GM19099 (cell line): ENCODE results near the gene IGF2R.
A peak's percentile ranks its signal among the peaks of the same experiment; 100 is the strongest.

Source experiments
- POLR2A ChIP-seq: IDR thresholded peaks from 3 replicates; pipeline ENCODE4 v1.6.1; 2011; ENCODE audit warnings: low read depth; ENCODE audit not compliant: insufficient read length; ENCODE audit errors: extremely low read depth

The IGF2R gene

DNA sequence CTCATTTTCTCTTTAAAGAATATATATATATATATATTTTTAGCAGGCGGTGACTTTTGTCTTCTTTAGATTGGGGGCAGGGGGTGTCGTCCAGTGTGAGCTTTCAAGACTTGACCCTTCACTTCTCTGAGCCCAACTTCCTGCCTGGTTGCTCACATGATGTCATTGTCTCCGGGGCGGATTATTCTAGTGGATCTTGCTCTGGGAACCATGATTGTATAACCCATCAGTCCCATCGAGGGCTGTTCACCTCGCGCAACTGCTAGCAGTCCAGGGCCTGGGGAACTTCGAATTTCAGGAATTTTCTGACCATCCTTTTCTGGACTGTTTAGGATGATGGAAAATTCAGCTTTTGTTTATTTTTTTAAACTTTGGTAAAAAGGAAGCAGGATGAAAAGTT, 1.0 kb downstream of the IGF2R start:
- no peak for TF ChIP-seq POLR2A

DNA sequence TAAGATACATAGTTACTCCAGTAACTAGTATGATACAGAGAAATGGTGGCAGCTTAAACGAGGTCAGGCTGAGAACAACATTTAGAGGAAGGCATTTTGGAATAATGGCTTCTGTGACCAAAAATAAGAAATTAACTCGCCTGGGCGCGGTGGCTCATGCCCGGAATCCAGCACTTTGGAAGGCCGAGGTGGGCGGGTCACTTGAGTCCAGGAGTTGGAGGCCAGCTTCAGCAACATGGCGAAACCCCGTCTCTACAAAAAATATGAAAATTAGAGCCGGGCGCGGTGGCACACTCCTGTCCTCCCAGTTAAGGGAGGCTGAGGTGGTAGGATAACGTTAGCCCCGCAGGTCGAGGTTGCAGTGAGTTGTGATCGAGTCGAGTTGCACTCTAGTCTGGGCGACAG, 1.8 kb downstream of the IGF2R start:
- no peak for TF ChIP-seq POLR2A

DNA sequence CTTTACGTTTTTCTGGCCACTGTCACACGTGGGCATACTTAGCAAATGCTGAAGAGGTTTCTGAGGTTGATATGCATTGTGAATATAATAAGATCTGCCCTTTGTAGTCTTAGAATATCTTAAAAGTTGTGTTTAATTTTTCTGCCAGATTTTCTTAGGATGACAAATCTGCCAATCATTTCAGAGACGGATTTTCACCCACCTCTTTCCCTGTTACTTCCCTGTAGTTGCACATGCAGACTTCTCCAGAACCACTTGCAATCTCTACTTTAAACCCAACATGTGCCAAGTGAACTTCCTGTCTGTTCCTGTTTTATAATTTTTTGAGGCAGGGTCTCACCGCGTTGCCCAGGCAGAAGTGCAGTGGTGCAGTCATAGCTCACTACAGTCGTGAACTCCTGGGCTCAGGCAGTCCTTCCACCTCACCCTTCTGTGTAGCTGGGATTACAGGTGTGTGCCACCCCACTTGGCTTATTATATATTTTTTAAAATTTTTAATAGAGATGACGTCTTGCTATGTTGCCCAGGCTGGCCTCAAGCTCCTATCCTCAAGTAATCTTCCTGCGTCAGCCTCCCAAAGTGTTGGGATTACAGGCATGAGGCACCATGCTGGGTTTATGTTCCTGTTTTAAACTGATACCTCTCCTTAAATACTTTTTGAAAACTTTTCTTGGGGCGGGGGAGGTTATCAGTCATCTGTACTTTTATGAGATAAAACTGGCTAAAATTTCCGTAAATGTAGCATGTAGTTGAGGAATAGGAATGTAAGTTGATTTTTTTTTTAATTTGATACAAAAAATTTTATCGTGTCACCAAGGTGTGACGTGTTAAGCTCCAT, 2.7 kb downstream of the IGF2R start:
- TF ChIP-seq POLR2A, result no peak

DNA sequence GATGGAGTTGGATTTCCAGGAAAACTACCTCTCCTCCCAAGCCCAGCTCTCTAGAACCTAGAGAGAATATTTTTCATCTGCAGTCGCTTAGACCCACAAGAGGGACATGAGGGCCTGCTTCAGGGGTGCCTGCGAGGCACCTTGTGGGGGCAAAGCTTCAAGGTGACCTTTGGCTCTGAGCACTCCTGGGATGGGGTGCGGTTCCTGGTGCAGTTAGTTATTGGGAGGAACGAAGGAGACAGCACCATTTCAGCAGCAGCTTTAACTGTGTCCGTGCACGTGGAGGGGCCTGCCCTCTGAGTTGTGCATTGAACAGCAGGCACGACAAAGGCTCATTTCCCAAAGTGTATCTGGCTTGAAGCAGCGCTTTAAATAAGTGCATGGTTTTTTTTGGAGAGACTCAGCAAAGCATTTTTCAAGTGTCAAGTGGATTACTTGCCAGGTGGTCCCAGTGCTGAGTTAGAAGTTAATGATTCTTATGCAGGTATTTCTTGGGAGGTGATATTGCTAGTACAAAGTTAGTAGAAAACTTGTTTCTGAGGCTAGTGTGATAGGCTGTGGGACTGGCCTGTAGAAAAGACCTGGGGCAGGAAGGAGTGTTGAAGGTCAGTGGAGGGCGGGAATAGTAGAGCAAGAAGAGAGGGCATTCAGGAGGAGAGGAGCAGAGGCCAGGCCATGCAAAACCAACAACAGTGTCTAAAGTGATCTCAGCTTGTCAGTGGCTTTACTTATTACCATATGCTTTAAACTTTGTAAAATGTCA, 3.8 kb downstream of the IGF2R start:
- TF ChIP-seq POLR2A, result no peak

DNA sequence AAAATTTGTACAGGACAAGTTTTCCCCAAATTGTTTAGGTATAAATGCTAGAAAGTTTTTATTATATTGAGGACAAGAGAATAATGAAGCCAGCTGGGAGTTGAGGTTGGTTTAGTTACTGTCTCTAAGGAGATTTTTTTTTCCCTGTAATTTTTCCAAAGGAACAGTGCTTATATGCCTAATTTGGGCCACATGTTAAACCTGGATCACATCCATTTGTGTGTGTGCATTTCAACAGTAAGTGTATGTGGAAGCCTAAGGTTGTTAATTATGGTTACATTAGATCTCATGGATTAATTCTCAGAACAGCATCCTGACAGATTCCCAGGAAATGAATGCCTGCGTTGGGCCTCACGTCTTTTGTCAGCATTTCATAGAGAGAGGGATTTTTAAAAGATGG, 4.5 kb downstream of the IGF2R start:
- TF ChIP-seq POLR2A, result no peak

DNA sequence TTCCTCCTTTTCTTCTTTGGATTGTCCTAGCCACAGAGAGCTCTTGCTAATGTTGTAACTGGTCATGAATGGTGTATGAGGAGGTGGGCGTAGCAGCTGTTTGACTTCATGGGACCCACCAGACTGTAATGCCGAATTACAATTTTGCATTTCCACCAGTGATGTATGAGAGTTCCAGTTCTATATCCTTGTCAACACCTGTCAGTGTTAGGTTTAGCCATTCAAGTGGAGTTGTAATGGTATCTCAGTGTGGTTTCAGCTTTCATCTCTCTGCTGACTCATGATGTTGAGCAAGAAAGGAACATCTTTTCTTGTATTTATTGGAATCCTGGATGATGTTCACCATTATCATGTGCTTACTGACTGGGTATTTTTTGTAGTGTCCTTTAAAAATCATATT, 5.1 kb downstream of the IGF2R start:
- TF ChIP-seq POLR2A, result no peak

DNA sequence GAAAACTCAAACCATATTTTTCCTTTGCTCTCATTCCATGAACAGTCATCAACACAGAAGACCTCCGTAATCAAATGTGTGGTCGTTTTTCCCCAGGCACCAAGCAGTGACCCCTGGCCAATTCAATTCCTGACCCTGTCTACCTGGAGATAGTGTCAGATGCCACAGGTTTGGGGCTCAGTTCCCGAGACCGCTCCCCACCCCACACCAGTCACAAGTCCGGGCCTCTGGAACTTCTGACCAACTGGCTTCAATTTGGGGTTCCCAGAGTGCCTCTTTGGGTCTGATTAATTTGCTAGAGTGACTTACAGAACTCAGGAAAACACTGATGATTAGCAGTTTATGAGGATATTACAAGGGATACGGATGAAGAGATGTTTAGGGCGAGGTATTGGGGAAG, 6.0 kb downstream of the IGF2R start:
- TF ChIP-seq POLR2A, result no peak

DNA sequence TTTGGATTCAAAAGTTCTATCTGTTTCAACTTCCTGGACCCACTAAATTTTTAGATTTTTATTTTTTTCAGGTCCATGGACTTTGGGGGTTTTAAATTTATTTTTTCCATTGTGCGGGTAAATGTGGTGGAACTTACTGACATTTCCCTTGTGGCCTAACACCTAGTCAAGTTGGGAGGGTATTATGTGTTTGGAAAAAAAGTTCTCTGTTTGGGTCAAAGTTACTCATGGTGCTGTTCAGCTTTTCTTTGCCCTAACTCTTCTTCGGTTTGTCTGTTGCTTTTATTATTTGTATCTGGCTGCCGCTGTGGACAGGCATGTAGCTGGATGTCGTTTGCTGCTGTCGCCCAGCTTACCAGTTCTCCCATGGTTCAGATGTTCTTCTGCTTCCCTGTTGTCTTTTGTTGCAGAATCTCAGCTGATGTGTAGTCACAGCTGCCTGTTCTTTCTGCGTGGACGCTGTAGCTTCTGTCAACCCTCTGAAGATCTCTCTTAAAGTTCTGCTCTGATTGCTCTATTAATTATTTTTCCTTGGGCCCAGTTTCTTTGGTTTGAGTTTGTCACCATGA, 7.9 kb downstream of the IGF2R start:
- no peak for TF ChIP-seq POLR2A

DNA sequence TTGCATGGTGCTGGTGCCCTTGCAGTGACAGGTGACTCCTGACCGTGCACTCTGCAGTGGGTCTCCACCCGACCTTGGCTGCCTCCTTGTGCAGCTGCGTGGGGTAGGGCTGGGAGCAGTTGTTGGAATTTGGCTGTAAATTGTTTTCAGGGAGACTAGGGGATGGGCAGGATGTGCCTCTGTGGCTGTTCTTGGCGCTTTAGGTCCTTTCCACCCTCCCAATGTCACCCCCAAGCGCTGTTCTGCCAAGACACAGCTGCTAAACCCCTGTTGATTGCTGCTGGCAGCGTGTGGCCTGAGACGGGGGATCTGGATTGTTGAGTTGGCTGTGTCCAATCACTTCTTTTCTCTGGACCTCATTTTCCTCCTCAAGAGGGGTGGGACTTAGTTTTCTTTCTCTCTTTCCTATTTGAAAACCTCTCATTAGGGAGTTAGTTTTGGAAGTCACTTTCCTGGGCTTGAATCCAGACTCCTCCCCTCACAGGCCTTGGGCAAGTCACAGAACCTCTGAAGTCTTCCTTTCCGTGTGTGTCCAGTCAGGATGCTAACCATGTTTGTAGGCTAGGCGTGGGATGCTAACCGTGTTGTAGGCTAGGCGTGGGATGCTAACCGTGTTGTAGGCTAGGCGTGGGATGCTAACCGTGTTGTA, 8.5 kb downstream of the IGF2R start:
- TF ChIP-seq POLR2A, result no peak

DNA sequence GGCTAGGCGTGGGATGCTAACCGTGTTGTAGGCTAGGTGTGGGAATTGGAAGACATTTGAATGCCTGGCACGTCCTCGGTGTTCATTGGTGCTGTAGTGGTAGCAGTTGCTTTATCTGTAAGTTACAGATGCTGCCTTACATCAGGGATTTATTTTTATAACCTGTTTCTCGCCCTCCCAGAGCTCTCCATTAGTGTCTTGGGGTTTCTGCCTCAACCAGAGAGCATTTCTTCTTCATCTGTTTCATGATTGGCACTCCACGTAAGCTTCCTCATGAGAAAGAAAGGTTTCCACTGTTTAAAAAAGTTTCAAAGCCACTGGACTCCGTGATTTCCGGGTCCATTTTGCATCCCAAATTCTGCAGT, 9.0 kb downstream of the IGF2R start:
- no peak for TF ChIP-seq POLR2A

DNA sequence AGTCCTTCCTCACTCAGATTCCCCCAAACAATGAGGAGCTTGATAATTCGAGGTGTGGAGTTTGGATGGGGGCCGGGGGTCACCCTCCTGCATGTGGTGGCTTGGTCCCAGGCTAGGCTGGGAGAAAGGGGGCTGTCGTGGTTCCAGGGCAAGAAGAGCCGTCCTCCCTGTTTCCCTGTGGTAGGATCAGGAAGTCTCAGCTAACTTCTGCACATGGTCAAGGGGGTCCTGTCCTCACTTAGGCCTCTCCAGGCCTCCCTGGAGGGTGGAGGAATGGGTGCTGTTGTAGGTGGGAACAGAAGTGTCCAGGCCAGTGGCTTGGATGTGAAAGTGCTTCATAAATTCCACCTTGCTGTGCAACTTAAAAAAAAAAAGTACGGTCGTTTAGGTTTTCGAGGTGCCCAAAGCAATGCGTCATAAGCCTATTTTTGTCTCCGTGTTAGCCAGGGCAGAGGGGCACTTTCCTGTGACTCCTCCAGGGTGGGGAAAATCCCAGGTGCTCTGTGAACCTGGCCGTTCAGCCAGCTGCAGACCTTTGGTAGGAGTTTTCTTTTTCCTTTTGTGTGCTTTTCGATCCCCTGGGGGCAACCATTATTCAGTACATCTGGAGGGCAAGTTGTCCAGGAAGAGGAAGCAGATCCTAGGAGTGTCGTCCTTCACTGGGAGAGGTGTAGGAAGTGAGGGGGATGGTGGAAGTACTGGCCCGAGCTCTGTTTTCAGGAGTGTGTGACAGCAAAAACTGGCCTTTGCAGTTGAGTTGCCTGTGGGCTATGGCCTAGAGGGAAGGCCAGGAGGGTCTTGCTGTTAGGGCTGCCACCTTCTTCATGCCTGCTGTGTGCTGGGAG, 9.6 kb downstream of the IGF2R start:
- peak; percentile 36 for TF ChIP-seq POLR2A

DNA sequence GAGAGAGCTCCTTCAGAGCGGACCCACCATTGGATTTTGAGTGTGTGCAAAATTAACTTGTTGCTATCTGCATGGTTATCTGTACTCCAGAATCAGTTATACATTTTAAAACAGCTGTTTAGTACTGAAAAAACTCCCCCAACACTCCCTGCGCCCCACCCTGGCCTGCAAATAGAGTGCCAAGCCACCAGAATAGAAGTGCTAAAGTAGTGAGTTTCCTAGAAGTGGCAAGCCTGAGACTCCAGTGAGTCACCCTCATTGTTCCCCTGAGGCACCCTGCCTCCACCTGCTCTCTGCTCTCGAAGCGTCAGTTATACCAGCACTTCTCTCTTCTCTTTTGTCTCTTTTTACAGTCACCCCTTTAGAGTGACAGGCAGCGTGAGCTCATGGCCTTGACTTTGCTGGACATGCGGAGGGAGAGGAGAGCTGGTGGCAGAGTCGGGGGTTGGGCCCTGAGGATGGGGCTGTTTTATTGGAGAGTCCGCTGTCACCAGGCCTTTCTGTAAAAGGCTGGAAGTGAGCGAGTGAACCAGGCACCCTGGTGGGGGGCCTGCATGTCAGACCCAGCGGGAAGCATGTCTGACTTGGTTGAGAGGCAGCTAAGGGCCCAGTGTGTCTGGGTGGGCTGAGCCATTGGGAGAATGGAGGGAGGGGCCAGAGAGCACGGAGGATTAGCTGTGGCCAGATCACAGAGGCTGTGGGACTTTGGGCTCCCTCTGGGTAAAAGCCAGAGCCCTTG, 10.4 kb downstream of the IGF2R start:
- TF ChIP-seq POLR2A, result peak; percentile 31

DNA sequence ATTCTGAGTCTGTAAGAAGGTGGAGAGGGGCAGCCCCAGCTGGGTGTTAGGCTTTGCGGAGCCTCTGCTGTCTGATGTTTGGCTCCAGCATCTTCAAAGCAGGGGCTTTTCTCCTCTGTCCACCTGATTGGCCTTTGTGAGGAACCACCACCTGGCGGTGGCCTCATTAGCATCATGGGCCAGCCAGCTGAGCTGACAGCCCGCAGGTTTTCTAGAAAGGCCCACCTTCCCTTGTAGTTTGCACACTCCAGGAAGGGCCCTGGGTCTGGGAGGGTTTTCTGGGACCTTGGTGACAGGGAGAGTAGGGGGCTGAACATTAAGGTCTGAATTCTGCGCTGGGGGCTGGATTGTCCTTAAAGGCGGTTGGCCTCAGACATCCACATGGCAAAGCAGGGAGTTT, 11.6 kb downstream of the IGF2R start:
- TF ChIP-seq POLR2A, result no peak

DNA sequence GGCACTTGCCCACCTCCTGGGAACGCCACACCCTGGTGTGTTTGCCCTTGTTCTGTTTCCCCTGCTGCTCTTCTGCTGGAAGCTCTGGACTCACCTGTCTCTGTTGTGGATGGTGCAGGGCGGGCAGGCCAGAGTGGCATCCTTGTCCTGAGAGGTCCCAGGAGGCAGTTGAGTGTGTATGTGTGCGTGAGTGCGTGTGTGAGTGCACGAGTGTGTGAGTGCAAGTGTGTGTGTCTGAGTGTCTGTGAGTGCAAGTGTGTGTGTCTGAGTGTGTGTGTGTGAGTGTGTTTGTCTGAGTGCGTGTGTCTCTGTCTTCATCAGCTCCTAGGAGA, 12.2 kb downstream of the IGF2R start:
- TF ChIP-seq POLR2A, result peak; percentile 19
